HG03066 (cell line): ENCODE results near the gene GDPD3.

Experiments used
- ATAC-seq: cut with Tn5 transposase; IDR thresholded peaks from one replicate; pipeline ENCODE4 v1.9.1; 2021; ENCODE audit warnings: low read depth; ENCODE audit not compliant: unreplicated experiment

GDPD3 gene

DNA sequence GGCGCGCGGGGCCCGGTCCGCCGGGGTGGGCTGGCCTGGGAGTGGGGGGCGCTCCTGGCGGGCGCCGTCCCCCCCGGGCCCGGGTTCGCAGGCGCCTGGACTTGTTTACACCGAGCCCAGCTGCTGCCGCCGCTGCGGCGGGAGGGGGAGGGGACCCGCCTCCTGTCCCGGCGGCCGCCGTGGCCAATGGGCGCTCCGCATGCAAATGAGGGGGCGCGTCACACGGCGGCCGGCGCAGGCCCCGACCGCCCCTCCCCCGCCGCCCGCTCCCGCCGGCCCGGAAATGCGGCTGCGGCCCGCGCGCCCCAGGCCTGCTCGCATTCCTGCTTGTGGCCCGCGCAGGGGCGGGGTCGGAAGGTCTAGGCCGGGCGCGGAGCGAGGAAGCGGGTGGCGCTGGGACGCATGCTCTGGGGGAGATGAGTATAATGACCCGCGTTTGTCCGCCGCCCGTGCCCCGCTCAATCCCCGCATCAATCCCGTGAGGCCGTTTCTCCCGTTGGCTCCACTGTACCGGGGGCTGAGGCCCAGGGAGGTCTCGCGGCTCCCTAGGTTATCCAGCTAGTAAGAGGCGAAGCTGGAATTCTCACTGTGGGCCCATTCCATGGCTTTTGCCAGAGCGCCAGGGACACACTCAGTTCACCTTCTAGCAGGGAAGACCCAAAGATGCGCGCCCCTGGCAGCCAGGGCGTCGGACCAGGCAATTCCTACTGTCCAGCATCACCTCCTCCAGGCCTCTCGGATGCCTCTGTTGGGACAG lies 17.1 kb downstream of the GDPD3 start, which contains the start of gene YPEL3:
YPEL3 (minus strand) TSS at position 109 of the 757 bp plus-strand sequence. CDS start 731 bp downstream, outside the sequence.
- no peak for ATAC-seq

DNA sequence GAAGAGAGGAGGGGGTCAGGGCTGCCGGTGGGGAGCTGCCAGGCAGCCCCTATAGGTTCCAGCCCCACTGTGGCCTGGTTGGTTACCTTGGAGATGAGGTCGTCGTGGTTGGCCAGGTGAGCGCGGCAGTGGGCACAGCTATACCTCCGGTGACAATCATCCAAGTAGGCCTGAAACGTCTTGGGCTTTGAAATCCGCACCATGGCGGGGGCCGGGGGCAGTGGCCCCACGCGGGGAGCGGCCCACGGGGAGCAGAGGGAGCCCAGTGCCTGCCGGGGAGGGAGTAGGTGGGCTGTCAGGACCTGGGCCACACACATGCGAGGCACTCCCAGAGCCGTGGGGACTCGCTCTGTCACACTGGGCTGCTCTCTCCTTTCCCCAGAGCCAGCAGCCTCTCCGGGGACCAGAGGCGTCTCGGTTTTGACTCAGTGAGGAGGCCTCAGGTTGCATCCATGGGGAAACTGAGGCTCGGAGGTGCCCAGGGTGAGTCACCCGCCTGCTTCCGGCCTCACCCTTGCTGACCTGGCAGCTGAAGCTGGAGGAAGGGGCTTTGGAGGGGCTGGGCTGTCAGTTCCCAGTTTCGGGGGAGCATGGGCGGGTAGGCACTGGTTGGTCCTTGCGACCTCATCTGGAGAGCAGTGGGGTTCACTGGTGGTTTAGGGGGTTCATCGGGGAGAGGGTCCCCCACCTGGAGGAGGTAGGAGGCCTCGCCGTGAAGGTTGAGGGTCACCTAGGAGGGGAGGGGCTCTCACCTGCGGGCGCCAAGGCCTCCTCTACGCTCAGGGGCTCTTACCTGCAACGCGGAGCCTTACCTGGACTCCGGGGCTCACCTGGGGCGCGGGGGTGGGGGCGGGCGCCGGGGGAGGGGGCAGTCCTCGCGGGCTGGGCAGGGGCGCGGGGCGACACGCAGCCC lies 17.9 kb downstream of the GDPD3 start:
- no peak for ATAC-seq

DNA sequence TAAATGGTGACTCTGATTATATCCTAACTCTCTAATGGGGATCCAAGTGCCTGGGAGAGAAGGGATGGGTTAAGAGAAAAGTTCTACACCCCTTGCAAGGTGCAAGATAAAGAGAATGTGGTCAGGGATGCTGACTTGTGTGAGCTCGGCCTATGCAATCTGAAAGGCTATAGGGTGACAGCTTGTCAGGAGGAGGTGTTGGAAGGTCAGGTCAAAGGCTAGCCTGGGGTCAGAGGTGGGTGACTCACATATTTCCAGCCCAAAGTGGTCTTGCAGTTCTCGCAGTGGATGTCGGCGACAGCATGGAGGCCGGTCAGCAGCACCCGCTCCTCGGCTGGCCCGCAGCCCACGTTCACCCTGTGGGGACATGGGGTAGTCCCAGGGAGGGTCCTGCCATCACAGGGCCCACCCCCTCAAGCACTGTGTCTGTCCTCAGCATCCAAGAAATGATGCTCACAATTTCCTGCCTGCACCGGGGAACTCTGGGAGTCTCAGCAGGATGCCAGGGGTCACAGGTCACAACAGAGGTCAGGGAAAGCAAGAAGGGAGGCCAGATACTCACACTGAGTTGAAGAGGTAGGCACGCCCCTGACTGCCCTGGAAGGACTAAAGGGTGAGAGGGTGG lies 18.7 kb downstream of the GDPD3 start:
- ATAC-seq = no peak

DNA sequence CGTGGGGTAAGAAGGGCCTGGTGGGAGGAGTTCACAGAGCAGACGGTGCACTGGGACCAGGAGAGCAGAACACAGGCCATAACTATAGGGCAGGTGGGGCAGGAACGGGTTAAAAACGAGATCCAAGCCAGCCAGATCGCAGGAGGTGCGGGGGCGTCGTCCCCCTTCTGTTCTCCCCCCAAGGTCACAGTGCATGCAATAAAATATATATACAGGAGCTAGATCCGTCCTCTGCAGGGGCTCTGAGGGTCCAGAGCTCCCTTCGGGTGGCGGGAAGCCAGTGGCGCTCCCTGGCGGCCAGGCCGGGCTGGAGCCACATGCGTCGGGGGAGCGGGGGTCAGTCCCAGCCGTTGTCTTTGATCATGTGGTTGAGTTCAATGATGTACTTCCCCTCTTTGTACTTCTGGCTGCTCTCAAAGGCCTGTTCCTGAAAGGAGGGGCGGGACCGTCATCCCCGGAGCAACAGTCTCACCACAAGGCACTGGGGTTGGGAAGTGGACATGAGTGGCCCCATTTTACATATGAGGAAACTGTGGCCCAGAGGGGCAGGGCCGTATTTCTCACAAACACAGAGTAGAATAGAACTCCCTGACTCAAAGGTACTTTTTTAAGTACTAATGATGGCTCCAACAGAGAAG lies 20.8 kb downstream of the GDPD3 start:
- peak; percentile 52 for ATAC-seq

DNA sequence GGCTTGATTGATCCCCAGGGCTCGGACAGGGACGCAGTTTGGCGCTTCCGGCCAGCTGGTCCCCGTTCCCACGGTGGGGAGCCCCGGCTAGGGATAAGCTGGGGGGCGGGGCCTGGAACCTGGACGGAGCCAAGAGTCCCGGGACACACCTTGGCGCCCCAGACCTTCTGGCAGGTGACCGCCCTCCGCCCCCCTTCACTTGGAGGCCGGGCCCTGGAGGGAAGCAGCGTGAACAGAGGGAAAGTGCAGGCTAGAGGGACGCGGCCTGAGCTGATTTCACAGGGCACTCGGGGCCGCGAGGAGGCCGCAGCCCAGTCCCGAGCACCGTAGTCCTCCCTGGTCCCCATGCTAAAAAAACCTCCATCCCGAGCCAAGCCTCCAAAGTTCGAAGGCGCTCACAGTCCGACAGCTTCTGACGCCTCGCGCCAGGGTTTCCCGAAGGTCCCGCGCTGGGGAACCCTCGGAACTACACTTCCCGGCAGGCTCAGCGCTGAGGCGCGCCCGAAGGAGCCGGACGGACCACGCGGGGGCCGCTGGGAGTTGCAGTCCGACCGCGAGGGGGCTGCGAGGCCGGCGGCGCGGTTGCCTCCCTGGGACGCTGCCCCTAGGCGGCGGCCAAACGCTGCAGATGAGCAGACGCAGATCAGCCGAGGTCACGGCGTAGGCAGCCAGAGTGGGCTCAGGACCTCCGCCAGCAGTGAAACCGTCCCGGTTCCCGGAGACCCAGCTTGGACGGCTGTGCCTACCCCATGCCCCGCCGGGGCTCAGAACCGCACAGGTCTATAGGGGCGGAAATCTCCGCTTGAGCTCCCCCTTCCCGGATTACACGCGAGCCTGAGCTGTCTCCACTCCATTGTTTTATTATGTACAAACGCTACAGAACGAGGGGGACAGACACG lies 21.6 kb downstream of the GDPD3 start, which contains the start of gene TBX6:
TBX6 (minus strand) TSS at position 451 of the 899 bp plus-strand sequence. CDS start 731 bp downstream, outside the sequence.
- peak; percentile 59 for ATAC-seq

DNA sequence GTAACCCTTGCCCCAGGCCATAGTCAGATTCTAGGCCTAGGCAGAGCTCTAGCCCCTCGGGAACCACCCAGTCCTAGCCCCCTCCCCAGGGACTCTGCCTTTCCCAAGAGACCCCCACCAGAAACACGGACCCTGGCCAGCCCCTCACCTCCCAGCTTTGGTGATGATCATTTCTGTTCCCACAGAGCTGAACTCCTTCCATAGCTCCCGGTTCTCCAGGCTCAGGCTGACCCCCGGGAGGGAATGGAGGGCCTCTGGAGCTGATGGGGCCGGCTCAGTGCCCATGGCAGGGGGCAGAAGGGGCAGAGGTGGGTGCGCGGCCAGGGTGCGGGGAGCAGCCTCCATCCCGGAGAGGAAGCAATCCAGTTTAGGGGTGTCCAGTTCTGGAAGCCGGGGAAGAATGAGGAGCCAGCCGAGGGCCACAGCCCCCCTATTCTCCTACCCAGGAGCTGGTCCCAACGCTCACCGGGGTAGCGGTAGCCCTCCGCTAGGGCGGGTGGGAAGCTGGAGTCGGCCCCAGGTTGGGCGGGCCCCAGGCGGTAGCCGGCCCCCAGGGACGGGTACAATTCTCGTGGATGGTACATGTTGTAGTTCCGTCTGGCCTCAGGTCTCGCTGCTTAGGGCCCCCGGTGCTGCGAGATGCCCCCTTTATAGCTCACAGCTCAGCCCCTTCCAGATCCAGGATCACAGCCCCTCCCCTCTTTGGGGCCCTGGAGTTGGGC lies 22.6 kb downstream of the GDPD3 start:
- ATAC-seq = no peak

DNA sequence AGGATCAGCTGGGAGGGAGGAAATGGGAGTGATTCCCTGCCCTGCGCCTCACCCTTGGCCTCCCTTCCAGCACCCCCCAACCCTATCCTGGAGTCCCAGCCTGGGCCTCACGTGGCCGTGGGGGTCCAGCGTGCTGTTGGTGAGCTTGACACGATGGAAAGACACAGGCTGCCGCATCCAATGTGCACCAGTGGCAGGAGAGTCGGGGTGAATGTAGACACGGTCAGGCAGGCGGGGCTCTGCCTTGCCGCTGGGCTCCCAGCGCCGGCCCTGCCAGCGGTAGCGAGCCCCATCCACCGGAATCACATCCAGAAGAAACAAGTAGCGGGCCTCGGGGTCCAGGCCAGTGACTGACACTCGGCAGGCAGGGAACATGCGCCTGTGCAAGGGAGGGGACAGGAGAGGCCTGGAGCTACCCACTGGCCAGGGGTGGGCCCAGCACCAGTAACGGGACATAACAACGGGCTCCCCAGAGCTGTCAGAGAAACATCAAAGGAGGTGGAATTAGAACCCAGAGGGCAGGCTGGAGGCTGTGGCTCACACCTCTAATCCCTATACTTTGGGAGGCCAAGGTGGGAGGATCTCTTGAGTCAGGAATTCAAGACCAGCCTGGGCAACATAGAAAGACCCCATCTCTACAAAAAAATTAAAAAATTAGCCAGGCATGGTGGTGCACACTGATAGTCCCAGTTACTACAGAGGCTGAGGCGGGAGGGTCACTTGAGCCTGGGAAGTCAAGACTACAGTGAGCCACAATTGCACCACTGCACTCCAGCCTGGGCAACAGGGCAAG lies 24.3 kb downstream of the GDPD3 start:
- no peak for ATAC-seq

DNA sequence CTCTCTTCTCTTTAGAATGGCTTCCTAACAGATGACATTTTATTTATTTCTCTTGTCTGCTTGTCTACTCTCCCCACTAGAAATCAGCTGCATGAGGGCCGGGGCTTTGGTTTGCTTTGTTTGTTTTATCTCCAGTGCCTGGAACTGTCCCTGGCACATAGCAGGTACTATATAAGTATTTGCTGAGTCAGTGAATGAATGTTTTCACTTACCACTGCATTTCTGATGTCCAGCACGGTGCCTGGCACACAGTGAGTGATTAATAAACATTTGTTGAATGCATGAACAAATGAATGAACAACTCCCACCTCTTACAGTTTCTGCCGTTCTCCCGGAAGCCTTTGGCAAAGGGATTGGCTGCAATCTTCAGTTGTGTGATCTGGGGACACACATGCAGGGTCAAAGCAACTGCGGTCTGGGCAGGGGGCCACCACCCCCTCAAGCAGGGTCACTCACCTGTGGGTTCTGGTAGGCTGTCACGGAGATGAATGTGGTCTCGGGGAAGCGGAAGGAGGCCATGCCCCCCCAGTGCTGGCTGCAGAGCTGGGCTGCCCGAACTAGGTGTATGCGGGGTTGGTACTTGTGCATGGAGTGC lies 25.0 kb downstream of the GDPD3 start:
- ATAC-seq = no peak

DNA sequence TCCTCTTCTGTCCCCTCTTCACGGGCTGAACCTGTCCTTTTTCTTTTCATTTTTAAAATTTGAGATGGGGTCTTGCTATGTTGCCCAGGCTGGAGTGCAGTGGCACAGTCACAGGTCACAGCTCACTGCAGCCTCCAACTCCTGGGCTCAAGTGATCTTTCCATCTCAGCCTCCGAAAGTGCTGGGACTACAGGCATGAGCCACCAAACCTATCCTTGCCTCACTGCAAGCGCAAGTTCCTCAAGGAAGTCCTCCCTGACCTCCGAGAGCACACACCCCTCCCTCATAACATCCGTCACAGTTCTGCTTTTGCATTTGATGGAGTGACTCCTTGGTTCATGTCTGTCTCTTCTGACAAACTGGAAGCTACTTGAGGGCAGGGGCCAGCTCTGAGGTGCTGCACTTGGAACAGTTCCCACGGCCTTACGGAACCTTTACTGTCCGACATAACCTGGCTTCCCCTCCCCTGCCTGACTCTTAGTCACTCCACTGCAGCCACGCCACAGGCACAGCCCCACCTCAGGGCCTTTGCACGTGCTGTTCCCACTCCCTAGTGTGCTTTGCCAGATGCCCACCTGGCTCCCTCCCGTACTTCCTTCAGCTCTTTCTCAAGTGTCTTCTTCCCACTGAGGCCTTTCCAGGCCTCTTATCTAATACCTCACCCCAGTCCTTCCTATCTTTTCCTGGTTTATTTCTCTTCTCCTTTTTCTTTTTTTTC lies 26.0 kb downstream of the GDPD3 start:
- ATAC-seq = no peak

DNA sequence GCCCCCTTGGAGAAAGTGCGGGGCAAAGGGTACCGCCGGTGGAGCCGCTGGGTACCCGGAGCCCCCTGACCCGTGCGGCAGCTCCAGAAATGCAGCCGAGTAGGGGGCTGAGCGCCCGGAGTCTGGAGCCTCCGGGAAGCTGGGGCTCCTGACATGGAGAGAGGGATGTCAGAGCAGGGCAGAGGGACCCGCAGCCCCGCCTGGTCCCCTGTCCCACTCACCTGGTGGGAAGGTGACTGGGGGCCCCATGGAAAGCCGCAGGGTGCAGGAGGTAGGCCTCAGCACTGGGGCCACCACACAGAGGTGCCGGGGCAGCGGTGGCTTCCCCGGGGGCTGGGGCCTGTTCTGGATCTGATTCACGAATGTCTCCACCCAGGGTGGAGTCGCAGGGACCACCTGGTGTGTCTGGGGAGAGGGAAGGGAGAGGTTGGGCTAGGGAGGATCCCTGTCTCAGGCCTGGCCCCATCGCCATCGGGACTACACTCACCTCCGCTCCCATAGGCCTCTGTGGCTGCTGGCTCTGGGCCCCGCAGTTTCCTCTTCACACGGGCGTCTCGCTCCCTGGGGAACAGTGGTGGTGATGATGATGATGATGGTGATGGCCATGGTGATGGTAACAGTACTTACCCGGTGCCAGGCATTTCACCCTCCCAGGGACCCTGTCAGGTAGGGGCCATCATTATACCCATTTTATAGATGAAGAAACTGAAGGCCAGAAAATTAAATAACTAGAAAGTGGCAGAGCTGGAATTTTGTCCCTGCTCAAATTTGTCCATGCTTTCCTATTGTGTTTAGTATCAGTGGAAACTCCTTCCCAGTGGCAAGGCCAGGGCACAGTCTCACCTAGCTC lies 26.8 kb downstream of the GDPD3 start:
- ATAC-seq = no peak

DNA sequence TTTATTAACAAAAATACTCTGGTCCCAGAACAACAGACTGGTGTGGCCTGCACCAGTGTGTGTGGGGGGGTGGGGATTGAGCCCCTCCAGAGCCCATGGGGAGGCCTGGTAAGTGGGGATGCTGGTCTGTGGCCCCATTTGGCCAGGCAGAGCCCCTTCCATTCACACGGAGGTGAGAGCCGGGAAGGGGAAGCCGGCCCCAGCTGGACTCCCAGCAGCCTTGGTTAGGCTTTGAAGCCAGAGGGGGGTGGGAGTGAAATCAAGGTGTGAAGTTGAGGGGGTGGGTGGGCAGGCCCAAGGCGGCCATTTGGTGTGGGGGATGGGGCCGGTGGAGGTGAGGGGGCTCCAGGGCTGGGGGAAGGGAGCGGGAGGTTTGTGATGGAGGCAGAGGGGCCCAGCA lies 27.5 kb downstream of the GDPD3 start:
- no peak for ATAC-seq

DNA sequence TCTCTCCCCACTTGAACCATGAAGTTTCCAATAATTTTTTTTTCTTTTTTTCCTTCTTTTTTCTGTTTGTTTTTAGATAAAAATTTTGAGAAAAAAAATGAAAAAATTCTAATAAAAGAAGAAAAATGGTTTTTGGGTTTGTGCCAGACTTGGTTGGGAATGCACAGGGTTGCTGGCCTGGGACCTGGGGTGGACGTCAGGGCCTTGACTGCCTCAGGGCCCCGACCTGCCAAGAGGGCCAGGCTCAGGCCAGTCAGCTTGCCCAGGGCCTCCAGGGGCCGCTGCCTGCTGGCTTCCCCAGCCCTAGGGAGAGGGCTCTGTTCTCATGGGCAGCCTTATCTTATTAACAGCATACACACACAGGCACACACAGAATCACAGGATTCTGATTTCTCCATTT lies 28.1 kb downstream of the GDPD3 start:
- ATAC-seq = no peak

DNA sequence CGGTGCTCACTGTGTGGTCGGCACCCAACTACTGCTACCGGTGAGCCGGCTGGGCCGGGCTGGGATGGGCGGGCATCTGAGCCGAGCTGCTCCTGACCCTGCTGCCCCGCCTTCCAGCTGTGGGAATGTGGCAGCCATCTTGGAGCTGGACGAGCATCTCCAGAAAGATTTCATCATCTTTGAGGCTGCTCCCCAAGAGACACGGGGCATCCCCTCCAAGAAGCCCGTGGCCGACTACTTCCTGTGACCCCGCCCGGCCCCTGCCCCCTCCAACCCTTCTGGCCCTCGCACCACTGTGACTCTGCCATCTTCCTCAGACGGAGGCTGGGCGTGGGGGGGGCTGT lies 28.5 kb downstream of the GDPD3 start:
- no peak for ATAC-seq

DNA sequence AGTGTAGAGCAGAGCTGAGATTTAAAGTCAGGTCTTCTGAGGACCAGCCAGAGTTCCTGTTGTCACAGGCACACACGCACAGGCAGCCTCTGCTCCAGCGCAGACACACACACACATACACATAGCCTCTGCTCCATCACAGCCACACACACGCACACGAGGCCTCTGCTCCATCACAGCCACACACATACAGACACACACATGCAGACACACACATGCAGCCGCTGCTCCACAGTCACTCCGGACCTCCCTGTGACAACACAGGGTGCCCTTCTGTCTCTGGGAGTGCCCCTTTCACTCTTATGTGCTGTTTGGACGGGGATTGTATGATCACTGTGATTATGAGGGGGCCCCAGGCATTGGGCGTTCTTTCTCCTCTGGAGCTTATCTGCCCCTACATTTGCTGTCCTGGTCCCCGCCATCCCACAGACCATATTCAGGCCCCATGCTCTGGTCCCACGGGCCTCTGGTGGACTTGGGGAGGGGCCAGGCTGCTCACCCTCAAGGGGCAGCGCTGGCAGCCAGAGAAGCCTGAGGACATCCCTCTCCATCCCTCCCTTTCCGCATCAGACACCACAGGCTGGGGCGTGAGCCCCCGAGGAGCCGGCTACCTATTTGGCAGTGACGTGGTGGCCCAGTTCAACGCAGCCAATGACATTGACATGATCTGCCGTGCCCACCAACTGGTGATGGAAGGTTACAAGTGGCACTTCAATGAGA lies 29.1 kb downstream of the GDPD3 start:
- ATAC-seq = no peak

DNA sequence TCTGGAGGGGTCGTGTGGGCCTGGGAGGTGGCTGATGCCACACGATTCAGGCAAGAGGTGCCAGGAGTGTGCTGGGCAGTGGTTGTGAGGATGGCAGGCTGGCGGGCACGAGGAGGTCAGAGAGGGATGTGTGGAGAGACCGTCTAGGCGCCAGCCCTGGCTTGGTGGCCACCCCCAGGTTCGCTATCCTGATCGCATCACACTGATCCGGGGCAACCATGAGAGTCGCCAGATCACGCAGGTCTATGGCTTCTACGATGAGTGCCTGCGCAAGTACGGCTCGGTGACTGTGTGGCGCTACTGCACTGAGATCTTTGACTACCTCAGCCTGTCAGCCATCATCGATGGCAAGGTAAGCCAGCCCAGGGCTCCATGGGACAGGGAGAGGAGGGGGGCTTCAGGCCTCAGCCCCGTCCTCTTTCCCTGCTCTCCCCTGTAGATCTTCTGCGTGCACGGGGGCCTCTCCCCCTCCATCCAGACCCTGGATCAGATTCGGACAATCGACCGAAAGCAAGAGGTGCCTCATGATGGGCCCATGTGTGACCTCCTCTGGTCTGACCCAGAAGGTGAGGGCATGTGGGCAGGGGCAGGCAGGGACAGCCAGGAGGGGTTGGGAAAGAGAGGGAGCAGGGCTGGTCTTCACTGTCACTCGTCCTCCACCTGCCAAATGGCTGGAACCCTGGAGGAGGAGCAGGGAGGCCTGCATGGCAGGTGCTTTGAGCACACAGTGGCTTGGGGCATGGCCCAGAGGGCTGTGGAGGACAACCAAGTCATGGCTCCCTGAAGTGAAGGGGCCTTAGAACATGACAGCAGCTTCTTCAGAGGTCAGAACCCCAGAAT lies 29.9 kb downstream of the GDPD3 start:
- ATAC-seq = no peak
